Liver (tissue), 9 donors: ENCODE measurements around the gene EMC1. TPM values are rescaled to one million over a fixed set of nuclear protein-coding genes. Genes with fewer than 3 reads are reported as not detected.

Experiments
- DNase-seq: peaks from one replicate; pipeline ENCODE4 v3.0.0-alpha.2; 2017; ENCODE audit warnings: low spot score
- H3K27ac ChIP-seq, 2 donors: one replicate each; pipeline ENCODE4 v1.7.0; 2013; ENCODE audit warnings: inconsistent platforms in 2 of 2, low read length in 2 of 2, control low read depth in 1 of 2, low read depth in 1 of 2, mild to moderate bottlenecking in 1 of 2
- H3K27me3 ChIP-seq, 4 donors: one replicate each; pipeline versions ENCODE4 v1.6.1 to v1.7.0; 2013; ENCODE audit warnings: low read length in 3 of 4, inconsistent platforms in 1 of 4, mild to moderate bottlenecking in 1 of 4, moderate library complexity in 1 of 4; ENCODE audit not compliant: control insufficient read depth in 4 of 4, insufficient read depth in 4 of 4
- H3K36me3 ChIP-seq, 4 donors: one replicate each; pipeline versions ENCODE4 v1.6.1 to v1.7.0; 2013; ENCODE audit warnings: low read length in 3 of 4, mild to moderate bottlenecking in 3 of 4, low read depth in 1 of 4, moderate library complexity in 1 of 4; ENCODE audit not compliant: control insufficient read depth in 4 of 4, insufficient read depth in 3 of 4
- H3K4me1 ChIP-seq, 4 donors: one replicate each; pipeline versions ENCODE4 v1.6.1 to v1.7.0; 2013; ENCODE audit warnings: low read length in 3 of 4, mild to moderate bottlenecking in 3 of 4, moderate library complexity in 1 of 4; ENCODE audit not compliant: control insufficient read depth in 4 of 4, insufficient read depth in 4 of 4
- H3K4me3 ChIP-seq, 3 donors: one replicate each; pipeline versions ENCODE4 v1.6.1 to v1.7.0; 2013; ENCODE audit warnings: low read length in 3 of 3, control low read depth in 1 of 3, low read depth in 1 of 3, mild to moderate bottlenecking in 1 of 3
- H3K9ac ChIP-seq, 2 donors: one replicate each; pipeline ENCODE4 v1.7.0; 2013; ENCODE audit warnings: low read length in 2 of 2, mild to moderate bottlenecking in 2 of 2, moderate library complexity in 2 of 2, control low read depth in 1 of 2, low read depth in 1 of 2
- H3K9me3 ChIP-seq, 4 donors: one replicate each; pipeline versions ENCODE4 v1.6.1 to v1.7.0; 2013; ENCODE audit warnings: low read length in 3 of 4; ENCODE audit not compliant: control insufficient read depth in 4 of 4
- ATF3 ChIP-seq: IDR thresholded peaks from 2 replicates; pipeline ENCODE4 v1.6.1; 2016; ENCODE audit warnings: antibody characterized with exemption
- EGR1 ChIP-seq, 2 donors: IDR thresholded peaks; 2 replicates each; pipeline ENCODE4 v1.6.1; 2016 to 2018; ENCODE audit warnings: antibody characterized with exemption in 2 of 2, low read depth in 2 of 2
- FOXA1 ChIP-seq: IDR thresholded peaks from 2 replicates; pipeline ENCODE4 v1.6.1; 2016; ENCODE audit warnings: antibody characterized with exemption
- FOXA2 ChIP-seq: IDR thresholded peaks from 2 replicates; pipeline ENCODE4 v1.6.1; 2016; ENCODE audit warnings: antibody characterized with exemption
- GABPA ChIP-seq, 2 donors: IDR thresholded peaks in 1 of 2; conservative IDR thresholded peaks in 1 of 2; 2 replicates each; pipeline ENCODE4 v1.6.1; 2016; ENCODE audit warnings: antibody characterized with exemption in 2 of 2, mild to moderate bottlenecking in 1 of 2, moderate library complexity in 1 of 2
- HNF4A ChIP-seq, 2 donors: conservative IDR thresholded peaks; 2 replicates each; pipeline ENCODE4 v1.6.1; 2016; ENCODE audit warnings: antibody characterized with exemption in 2 of 2, mild to moderate bottlenecking in 2 of 2
- HNF4G ChIP-seq: IDR thresholded peaks from 2 replicates; pipeline ENCODE4 v1.6.1; 2016; ENCODE audit warnings: antibody characterized with exemption
- JUND ChIP-seq, 2 donors: IDR thresholded peaks; 2 replicates each; pipeline ENCODE4 v1.6.1; 2016; ENCODE audit warnings: antibody characterized with exemption in 2 of 2
- MAX ChIP-seq: IDR thresholded peaks from 2 replicates; pipeline ENCODE4 v1.6.1; 2016; ENCODE audit warnings: antibody characterized with exemption
- NR2F2 ChIP-seq: IDR thresholded peaks from 2 replicates; pipeline ENCODE4 v1.6.1; 2016; ENCODE audit warnings: antibody characterized with exemption
- RAD21 ChIP-seq, 2 donors: IDR thresholded peaks; 2 replicates each; pipeline ENCODE4 v1.6.1; 2016; ENCODE audit warnings: antibody characterized with exemption in 2 of 2, mild to moderate bottlenecking in 2 of 2
- REST ChIP-seq: IDR thresholded peaks from 2 replicates; pipeline ENCODE4 v1.6.1; 2016; ENCODE audit warnings: antibody characterized with exemption, mild to moderate bottlenecking
- RXRA ChIP-seq, 2 donors: IDR thresholded peaks; 2 replicates each; pipeline ENCODE4 v1.6.1; 2017 to 2018; ENCODE audit warnings: antibody characterized with exemption in 2 of 2, mild to moderate bottlenecking in 1 of 2
- SP1 ChIP-seq: IDR thresholded peaks from 2 replicates; pipeline ENCODE4 v1.6.1; 2018; ENCODE audit warnings: antibody characterized with exemption, mild to moderate bottlenecking
- TAF1 ChIP-seq: conservative IDR thresholded peaks from 2 replicates; pipeline ENCODE4 v1.6.1; 2016; ENCODE audit warnings: antibody characterized with exemption, mild to moderate bottlenecking
- YY1 ChIP-seq: IDR thresholded peaks from 2 replicates; pipeline ENCODE4 v1.6.1; 2016; ENCODE audit warnings: antibody characterized with exemption, mild to moderate bottlenecking
- ZBTB33 ChIP-seq: IDR thresholded peaks from 2 replicates; pipeline ENCODE4 v1.6.1; 2016; ENCODE audit warnings: antibody characterized with exemption
- WGBS: extraction: QIAGEN DNeasy Blood & Tissue Kit; methylation state at CpG from one replicate; pipeline ENCODE4 v1.1.7; 2013; 5-methylcytosine and 5-hydroxymethylcytosine counted together
- polyA plus RNA-seq, 2 donors: library from polyadenylated mRNA; stranded (reverse) in 1 of 2; unstranded in 1 of 2; fragments of 200-250 nt in 1 of 2; fragments of >200 nt in 1 of 2; fragmentation: Nextera tagmentation in 1 of 2; extraction: Ambion mirVana in 1 of 2; gene quantifications; one replicate each; pipeline versions ENCODE4 v1.2.1 to v1.2.3, GENCODE V29; 2013 to 2015
- total RNA-seq, 2 donors: library from RNA; depleted of rRNA; stranded (reverse); fragments of >200 nt; gene quantifications; one replicate each; pipeline ENCODE4 v1.2.3, GENCODE V29; 2014
- TF ChIP-seq, protein P1 (sequence below): fragments of 150-350 bp; IDR thresholded peaks from 2 replicates; pipeline ENCODE4 v1.5.1; 2017; ENCODE audit warnings: improper control_type of control experiment, low read depth, low read length; ENCODE audit not compliant: missing input control
- donor health status: healthy.
- donor health status: healthy.
- donor health status: healthy.
- donor health status: healthy.
- donor health status: healthy.

The EMC1 gene
- total and polyA plus RNA-seq, 4 donors: 8.0 to 33.6 (median 14.8) TPM

- H3K27ac ChIP-seq: no peak overlapping the region
- H3K27me3 ChIP-seq: no peaks in the 10 kb centered on the region
- H3K9ac ChIP-seq: no peak overlapping the region
- WGBS: 97% methylated on average over 3 of the region's 3 CpGs
- DNase-seq: no peak
- peaks cover 0 to 2% (median 0%) of the 10 kb centered on the region in 4 donors for H3K4me1 ChIP-seq
- H3K4me3 ChIP-seq: no peak overlapping the region
- H3K36me3 ChIP-seq: peaks cover 21 to 78% (median 50%) of the 10 kb centered on the region in 4 donors
- no peak for TF ChIP-seq SP1
- no peak for TF ChIP-seq ATF3
- TF ChIP-seq YY1: no peak
- TF ChIP-seq MAX: no peak
- TF ChIP-seq RXRA (IDR thresholded peaks at IDR 0.05): no peak
- no peak for TF ChIP-seq RAD21 (IDR thresholded peaks at IDR 0.05)
- TF ChIP-seq GABPA (IDR thresholded peaks at IDR 0.05 in 1 of 2, conservative IDR thresholded peaks at IDR 0.05 in 1 of 2): no peak
- no peak for TF ChIP-seq JUND (IDR thresholded peaks at IDR 0.05)
- TF ChIP-seq, protein P1, sequence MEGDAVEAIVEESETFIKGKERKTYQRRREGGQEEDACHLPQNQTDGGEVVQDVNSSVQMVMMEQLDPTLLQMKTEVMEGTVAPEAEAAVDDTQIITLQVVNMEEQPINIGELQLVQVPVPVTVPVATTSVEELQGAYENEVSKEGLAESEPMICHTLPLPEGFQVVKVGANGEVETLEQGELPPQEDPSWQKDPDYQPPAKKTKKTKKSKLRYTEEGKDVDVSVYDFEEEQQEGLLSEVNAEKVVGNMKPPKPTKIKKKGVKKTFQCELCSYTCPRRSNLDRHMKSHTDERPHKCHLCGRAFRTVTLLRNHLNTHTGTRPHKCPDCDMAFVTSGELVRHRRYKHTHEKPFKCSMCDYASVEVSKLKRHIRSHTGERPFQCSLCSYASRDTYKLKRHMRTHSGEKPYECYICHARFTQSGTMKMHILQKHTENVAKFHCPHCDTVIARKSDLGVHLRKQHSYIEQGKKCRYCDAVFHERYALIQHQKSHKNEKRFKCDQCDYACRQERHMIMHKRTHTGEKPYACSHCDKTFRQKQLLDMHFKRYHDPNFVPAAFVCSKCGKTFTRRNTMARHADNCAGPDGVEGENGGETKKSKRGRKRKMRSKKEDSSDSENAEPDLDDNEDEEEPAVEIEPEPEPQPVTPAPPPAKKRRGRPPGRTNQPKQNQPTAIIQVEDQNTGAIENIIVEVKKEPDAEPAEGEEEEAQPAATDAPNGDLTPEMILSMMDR: no peak
- no peak for TF ChIP-seq HNF4G
- TF ChIP-seq EGR1 (IDR thresholded peaks at IDR 0.05; ENCODE audit: low read depth in 2 of 2): no peak
- no peak for TF ChIP-seq TAF1
- TF ChIP-seq HNF4A (conservative IDR thresholded peaks at IDR 0.05): no peak
- no peak for TF ChIP-seq REST
- TF ChIP-seq NR2F2: no peak
- no peak for TF ChIP-seq FOXA2
- no peak for TF ChIP-seq ZBTB33
- no peak for TF ChIP-seq FOXA1
- H3K9me3 ChIP-seq: no peaks in the 10 kb centered on the region
Observed at GRCh38 chr1:19193004-19193403, 58.3 kb downstream of the EMC1 start.
